ENCODE results near the gene CFHR4.

- TF ChIP-seq CTCF (IDR thresholded peaks at IDR 0.05) (no peak), EZH2 (IDR thresholded peaks at IDR 0.05; ENCODE audit: borderline replicate concordance, insufficient read depth, low read depth, low read length, poor library complexity, severe bottlenecking) (no peak)
These were observed 68.1 kb downstream of the CFHR4 start for GRCh38 chr1:196955926-196956325.
